IPS-20b (cell line): ENCODE data around the gene RPL32.
"Not testable (repeated sequence)": the region's sequence is repeated elsewhere in the genome, so short reads cannot be mapped to it uniquely, and the experiment has no call there.

Source experiments
- H3K27ac ChIP-seq: one replicate; pipeline ENCODE4 v1.5.1; 2013; ENCODE audit warnings: low read length
- H3K27me3 ChIP-seq: 2 replicates; pipeline ENCODE4 v1.6.1; 2013; ENCODE audit warnings: mild to moderate bottlenecking, low read length, inconsistent platforms; ENCODE audit not compliant: insufficient read depth
- H3K36me3 ChIP-seq: 2 replicates; pipeline ENCODE4 v1.6.1; 2013; ENCODE audit warnings: low read depth, mild to moderate bottlenecking, inconsistent platforms, low read length, moderate library complexity; ENCODE audit not compliant: insufficient read depth
- H3K4me1 ChIP-seq: 2 replicates; pipeline ENCODE4 v1.6.1; 2013; ENCODE audit warnings: mild to moderate bottlenecking, control low read depth, inconsistent platforms, low read length, moderate library complexity; ENCODE audit not compliant: insufficient read depth
- H3K4me3 ChIP-seq: 2 replicates; pipeline ENCODE4 v1.5.1; 2013; ENCODE audit warnings: mild to moderate bottlenecking, low read length, inconsistent platforms
- H3K9ac ChIP-seq: 2 replicates; pipeline ENCODE4 v1.6.1; 2013; ENCODE audit warnings: low read depth, mild to moderate bottlenecking, inconsistent platforms, low read length, moderate library complexity
- H3K9me3 ChIP-seq: 2 replicates; pipeline ENCODE4 v1.6.1; 2013; ENCODE audit warnings: mild to moderate bottlenecking, low read depth, low read length, inconsistent platforms; ENCODE audit not compliant: insufficient read depth

The RPL32 gene

GRCh38 chr3:12878758-12879157, 37.4 kb upstream of the RPL32 start:
- not testable (repeated sequence) for H3K4me1 ChIP-seq, H3K9ac ChIP-seq, H3K4me3 ChIP-seq, H3K9me3 ChIP-seq, H3K27ac ChIP-seq, H3K36me3 ChIP-seq
- H3K27me3 ChIP-seq: peaks cover 35% of the 10 kb centered on the region

DNA sequence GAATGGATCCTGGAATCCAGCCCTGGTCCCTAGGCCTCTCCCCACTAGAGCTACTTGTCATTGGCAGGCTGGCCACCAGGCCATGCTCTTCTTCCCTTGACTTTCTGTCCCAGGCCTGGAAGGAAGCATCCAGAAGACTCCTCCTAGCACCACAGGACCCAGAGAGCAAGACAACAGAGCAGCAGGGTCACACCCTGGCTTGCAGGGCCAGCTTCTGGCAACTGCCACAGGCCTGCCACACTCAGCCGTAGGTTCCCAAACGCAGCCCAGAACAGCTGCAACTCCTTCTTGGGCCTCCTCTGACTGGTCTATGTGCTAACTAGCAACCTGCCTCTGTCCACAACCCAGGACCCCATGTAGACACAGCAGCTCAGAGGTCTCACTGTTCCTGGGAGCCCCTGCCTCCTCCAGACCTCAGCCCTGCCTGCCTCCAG, 36.8 kb upstream of the RPL32 start:
- H3K9me3 ChIP-seq: no peaks in the 10 kb centered on the region
- no peak overlapping the region for H3K9ac ChIP-seq
- no peaks in the 10 kb centered on the region for H3K36me3 ChIP-seq
- H3K27me3 ChIP-seq: peaks cover 38% of the 10 kb centered on the region
- H3K27ac ChIP-seq: no peak overlapping the region
- no peaks in the 10 kb centered on the region for H3K4me1 ChIP-seq
- H3K4me3 ChIP-seq: no peak overlapping the region

- Histone ChIP-seq H3K9me3 (no peaks in the 10 kb centered on the region), H3K36me3 (no peaks in the 10 kb centered on the region), H3K4me1 (no peaks in the 10 kb centered on the region), H3K27me3 (peaks cover 45% of the 10 kb centered on the region), H3K9ac (no peak overlapping the region), H3K4me3 (no peak overlapping the region), H3K27ac (no peak overlapping the region)
Measured at GRCh38 chr3:12877040-12877439, 35.7 kb upstream of the RPL32 start.

DNA sequence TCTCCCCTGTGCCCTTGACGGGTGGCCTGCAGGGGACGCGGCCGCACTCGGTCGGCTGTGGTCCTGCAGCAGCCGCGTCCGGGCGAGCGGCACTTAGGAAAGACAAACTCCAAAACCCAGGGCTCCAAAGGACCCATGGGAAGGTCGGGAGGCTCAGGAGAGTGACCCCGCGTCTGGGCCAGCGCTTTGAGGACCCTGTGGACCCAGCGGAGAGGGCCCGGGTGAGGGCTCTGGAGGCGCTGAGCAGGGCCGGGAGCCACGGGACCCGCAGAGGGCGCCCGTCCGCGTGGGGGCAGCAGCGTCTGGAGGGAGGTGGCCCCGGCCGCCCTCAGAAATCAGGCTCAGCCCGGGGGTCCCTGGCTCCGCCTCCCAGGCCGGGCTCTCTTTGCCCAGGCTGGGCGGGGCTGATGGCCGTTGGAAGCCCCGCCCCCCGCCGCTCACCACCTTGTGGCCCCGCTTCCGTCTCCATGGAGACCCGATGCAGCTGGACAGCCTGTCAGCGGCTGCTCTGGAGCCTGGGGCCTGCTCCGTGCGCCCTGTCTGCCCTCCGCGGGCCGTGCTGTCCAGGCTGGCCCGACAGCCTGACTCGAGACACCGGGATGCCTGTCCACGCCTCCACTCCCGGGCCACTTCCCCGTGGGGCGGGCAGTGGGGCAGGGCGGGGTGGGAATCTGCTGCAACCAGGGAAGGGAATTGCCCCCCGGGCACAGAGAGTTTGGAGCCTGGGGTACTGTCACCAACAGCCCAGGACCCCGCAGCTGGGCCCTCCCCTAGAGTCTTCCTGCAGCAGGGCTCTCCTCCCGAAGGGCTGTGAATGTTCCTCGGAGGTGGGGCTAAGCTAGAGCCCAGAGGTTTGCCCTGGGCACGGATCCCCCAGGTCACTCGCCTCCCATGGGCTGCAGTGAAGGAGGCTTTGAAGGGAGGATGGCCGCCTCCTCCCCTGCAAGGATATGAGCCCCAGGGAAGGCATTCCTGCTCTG, 34.8 kb upstream of the RPL32 start:
- H3K27ac ChIP-seq: no peak overlapping the region

DNA sequence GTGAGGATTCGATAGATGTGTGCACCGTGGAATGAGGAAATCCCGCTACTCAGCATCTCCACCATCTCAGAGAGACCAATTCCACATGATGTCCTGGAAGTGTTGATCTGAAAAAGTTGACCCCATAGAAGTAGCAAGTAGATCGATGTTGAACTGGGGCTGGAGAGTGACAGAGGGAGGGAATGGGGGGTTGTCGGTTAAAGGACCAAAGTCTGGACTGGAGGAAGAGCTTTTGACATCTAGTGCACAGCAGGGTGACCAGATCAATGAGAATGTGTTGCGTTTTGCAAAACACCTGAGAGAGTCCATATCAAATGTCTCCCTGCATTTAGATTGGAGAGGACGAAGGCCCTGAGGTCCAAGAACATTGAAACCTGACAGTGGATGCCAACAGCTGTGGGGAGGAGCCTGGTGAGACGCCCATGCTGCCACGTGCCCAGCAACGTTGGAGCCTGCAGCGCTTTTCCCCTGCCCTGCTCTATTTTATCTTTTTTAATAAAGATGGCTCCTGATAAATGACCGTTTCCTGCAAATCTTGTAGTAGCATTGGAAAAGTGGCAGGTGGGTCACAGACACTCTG, 30.1 kb upstream of the RPL32 start:
- H3K9ac ChIP-seq: no peak overlapping the region
- H3K4me3 ChIP-seq: no peak overlapping the region
- peaks cover 71% of the 10 kb centered on the region for H3K27me3 ChIP-seq
- H3K4me1 ChIP-seq: no peaks in the 10 kb centered on the region
- no peaks in the 10 kb centered on the region for H3K36me3 ChIP-seq
- no peaks in the 10 kb centered on the region for H3K9me3 ChIP-seq
- no peak overlapping the region for H3K27ac ChIP-seq

More for the DNA sequence above, 34.8 kb upstream of the RPL32 start:
- H3K27me3 ChIP-seq: peaks cover 51% of the 10 kb centered on the region
- H3K9me3 ChIP-seq: no peaks in the 10 kb centered on the region
- peak overlapping the region; percentile 60; the same call in 1 of the 2 replicates for H3K4me3 ChIP-seq
- H3K36me3 ChIP-seq: no peaks in the 10 kb centered on the region
- no peak overlapping the region for H3K9ac ChIP-seq
- H3K4me1 ChIP-seq: no peaks in the 10 kb centered on the region

GRCh38 chr3:12870942-12871341, 29.6 kb upstream of the RPL32 start:
- Histone ChIP-seq H3K9me3 (no peaks in the 10 kb centered on the region), H3K36me3 (no peaks in the 10 kb centered on the region), H3K4me1 (no peaks in the 10 kb centered on the region), H3K27ac (no peak overlapping the region), H3K27me3 (peaks cover 70% of the 10 kb centered on the region), H3K4me3 (no peak overlapping the region), H3K9ac (no peak overlapping the region)

GRCh38 chr3:12869035-12869621, 27.8 kb upstream of the RPL32 start:
- Histone ChIP-seq H3K27ac (no peak overlapping the region), H3K9ac (no peak overlapping the region; the same call in 1 of the 2 replicates), H3K4me3 (peak overlapping the region; percentile 66), H3K36me3 (no peaks in the 10 kb centered on the region), H3K9me3 (peaks cover 7% of the 10 kb centered on the region; the same call in 1 of the 2 replicates), H3K4me1 (no peaks in the 10 kb centered on the region), H3K27me3 (peaks cover 56% of the 10 kb centered on the region)

DNA sequence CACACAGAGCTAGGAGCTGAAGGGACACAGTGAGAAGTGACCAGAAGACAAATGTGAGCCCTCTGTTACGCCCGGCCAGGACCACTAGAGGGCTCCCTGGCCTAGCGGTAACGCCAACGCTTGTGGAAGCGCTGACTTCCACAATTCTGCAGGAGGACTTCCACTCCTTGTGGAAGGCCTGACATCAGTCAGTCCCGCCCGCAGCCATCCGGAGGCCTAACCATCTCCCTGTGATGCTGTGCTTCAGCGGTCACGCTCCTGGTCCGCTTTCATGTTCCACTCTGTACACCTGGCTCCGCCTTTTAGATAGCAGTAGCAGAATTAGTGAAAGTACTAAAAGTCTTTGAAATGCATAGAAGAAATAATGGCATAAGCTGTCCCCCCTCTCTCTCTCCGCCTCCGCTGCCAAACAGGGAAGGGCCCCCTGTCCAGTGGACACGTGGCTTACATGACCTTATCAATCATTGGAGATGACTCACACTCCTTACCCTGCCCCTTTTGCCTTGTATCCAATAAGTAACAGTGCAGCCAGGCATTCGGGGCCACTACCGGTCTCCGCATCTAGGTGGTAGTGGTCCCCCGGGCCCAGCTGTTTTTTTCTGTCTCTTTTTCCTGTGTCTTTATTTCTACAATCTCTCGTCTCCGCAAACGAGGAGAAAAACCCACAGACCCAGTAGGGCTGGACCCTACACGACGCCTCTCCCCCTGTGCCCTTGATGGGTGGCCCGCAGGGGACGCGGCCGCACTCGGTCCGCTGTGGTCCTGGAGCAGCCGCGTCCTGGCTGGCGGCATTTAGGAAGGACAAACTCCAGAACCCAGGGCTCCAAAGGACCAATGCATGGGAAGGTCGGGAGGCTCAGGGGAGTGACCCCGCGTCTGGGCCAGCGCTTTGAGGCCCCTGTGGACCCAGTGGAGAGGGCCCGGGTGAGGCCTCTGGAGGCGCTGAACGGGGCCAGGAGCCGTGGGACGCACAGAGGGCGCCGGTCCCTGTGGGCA, 27.0 kb upstream of the RPL32 start:
- H3K4me3 ChIP-seq: peak overlapping the region; percentile 66
- H3K9me3 ChIP-seq: peaks cover 7% of the 10 kb centered on the region; the same call in 1 of the 2 replicates
- peak overlapping the region; percentile 61; the same call in 1 of the 2 replicates for H3K9ac ChIP-seq
- no peak overlapping the region for H3K27ac ChIP-seq
- peaks cover 48% of the 10 kb centered on the region for H3K27me3 ChIP-seq
- H3K4me1 ChIP-seq: no peaks in the 10 kb centered on the region
- H3K36me3 ChIP-seq: no peaks in the 10 kb centered on the region

GRCh38 chr3:12866836-12867235, 25.5 kb upstream of the RPL32 start:
- no peak overlapping the region for H3K4me3 ChIP-seq
- no peak overlapping the region for H3K27ac ChIP-seq
- no peaks in the 10 kb centered on the region for H3K36me3 ChIP-seq
- H3K9me3 ChIP-seq: peaks cover 7% of the 10 kb centered on the region; the same call in 1 of the 2 replicates
- no peak overlapping the region for H3K9ac ChIP-seq
- H3K27me3 ChIP-seq: peaks cover 38% of the 10 kb centered on the region
- no peaks in the 10 kb centered on the region for H3K4me1 ChIP-seq

- Histone ChIP-seq H3K4me3 (no peak overlapping the region), H3K9ac (no peak overlapping the region), H3K27ac (no peak overlapping the region), H3K27me3 (peaks cover 24% of the 10 kb centered on the region), H3K9me3 (peaks cover 7% of the 10 kb centered on the region; the same call in 1 of the 2 replicates), H3K36me3 (no peaks in the 10 kb centered on the region), H3K4me1 (no peaks in the 10 kb centered on the region)
Measured at GRCh38 chr3:12865271-12865670, 23.9 kb upstream of the RPL32 start.

- Histone ChIP-seq H3K36me3 (no peaks in the 10 kb centered on the region), H3K27ac (no peak overlapping the region), H3K4me1 (no peaks in the 10 kb centered on the region), H3K9ac (no peak overlapping the region), H3K27me3 (peaks cover 4% of the 10 kb centered on the region; the same call in 1 of the 2 replicates), H3K4me3 (no peak overlapping the region), H3K9me3 (peaks cover 7% of the 10 kb centered on the region; the same call in 1 of the 2 replicates)
Measured at GRCh38 chr3:12862387-12862786, 21.0 kb upstream of the RPL32 start.
